Fibroblast of pulmonary artery (primary cell): ENCODE data around the gene NFIA.

Experiments
- DNase-seq: peaks from one replicate; pipeline ENCODE4 v3.0.0-alpha.2; 2010; ENCODE audit warnings: low read depth
- H3K4me3 ChIP-seq: replicated peaks from 2 replicates; pipeline ENCODE4 v1.5.1; 2011; ENCODE audit warnings: low read depth, mild to moderate bottlenecking, control low read depth, low read length, moderate library complexity
- CTCF ChIP-seq: IDR thresholded peaks from 2 replicates; pipeline ENCODE4 v1.5.1; 2011; ENCODE audit warnings: mild to moderate bottlenecking, control low read depth, low read length, inconsistent platforms; ENCODE audit errors: missing control alignments

Gene NFIA

DNA sequence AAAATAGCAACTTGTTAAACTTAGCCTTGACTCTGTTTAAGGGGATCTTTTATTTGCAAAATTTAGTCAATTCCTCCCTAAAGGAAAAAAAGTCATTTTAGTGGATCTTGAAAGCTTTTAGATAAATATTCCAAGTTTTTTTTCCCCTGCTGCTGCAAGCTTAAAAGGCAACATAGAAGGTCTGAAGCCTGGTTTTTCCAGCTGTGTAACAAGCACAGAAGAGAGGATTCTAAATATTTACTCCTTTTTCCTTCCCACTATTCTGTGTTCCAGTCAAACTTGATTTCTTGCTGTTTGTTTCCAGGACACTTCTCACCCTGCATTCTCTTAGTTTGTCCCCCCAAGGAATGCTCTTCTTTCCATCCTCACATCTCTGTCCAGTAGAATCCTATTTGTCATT, 86.7 kb downstream of the NFIA start:
- no peak for DNase-seq
- H3K4me3 ChIP-seq: no peak overlapping the region
- TF ChIP-seq CTCF: no peak

GRCh38 chr1:61169634-61170033, 87.3 kb downstream of the NFIA start:
- H3K4me3 ChIP-seq: no peak overlapping the region
- DNase-seq: no peak
- TF ChIP-seq CTCF: no peak

DNA sequence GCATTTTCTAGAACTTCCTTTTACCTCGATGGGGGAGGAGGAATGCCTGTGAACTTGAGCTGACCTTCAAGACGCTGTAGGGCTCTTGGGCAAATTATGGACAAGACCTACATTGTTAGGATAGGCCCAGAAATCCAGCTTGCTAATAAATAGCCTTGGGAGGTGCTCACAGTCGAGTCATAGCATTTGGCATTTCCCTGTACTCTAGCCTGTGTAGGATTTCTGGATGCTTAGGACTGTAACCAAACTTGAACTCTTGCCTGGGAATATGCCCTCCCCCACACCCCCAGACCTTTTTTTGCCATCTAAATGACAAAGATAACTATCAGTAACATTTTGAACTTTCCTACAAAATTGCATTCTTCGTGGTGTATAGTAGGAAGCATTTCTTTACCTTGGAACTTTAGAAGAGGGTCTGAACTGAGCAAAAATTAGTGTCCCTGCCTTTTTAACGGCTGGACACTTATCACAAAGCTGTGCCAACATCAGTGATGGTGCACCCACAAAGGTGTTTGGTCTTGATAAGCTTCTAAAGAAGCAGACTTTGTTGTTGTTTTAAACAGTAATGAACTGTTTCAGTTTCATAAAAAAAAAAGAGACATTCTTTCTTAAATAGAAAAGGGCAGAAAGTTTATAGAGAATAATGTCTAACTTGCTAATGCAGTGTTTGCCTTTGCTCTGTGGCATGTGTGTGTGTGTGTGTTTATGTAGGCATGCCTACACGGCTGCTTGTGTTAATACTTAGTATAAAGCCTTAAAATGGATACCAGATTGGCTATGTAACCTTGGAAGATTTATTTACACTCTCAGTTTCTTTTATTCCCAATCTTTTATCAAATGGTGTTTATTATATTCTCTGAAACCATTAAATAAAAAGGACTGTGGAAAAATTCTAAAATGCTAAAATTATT, 88.2 kb downstream of the NFIA start:
- DNase-seq: peak; percentile 50
- TF ChIP-seq CTCF: no peak
- no peak overlapping the region for H3K4me3 ChIP-seq

DNA sequence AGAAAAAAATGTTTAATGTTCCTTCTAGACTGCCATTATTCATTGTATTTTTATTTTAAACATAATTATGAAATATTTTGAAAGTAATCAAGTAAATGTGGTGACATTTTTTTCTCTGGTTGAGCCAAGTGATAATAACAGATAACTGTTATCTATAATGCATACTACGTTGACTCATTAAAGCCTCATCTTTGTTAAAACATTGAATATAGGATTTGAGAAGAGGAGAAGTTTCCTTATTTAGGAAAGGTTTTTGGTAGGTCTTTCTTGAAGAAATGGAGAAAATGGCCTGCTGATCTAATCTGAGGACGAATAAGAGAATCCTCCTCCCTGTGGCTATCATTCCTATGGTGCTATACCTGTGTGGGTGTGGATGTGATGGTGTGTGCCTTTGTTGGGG, 89.0 kb downstream of the NFIA start:
- H3K4me3 ChIP-seq: no peak overlapping the region
- no peak for TF ChIP-seq CTCF
- DNase-seq: no peak

- no peak for TF ChIP-seq CTCF
- no peak overlapping the region for H3K4me3 ChIP-seq
- no peak for DNase-seq
Observed at GRCh38 chr1:61171974-61172373, 89.6 kb downstream of the NFIA start.

- TF ChIP-seq CTCF: no peak
- no peak overlapping the region for H3K4me3 ChIP-seq
- no peak for DNase-seq
Observed at GRCh38 chr1:61173118-61173517, 90.8 kb downstream of the NFIA start.
